Omental fat pad (tissue), 4 donors: ENCODE results near the gene FAM78B. TPM values are rescaled to one million over a fixed set of nuclear protein-coding genes. Genes with fewer than 3 reads are reported as not detected.

Source experiments
- ATAC-seq: fragments of 150-250 bp; one replicate; pipeline ENCODE4 v1.9.1; 2016; ENCODE audit warnings: mild to moderate bottlenecking, moderate library complexity; ENCODE audit not compliant: low FRiP score
- DNase-seq: peaks from one replicate; pipeline ENCODE4 v3.0.0-alpha.2; 2019; ENCODE audit warnings: low spot score
- CTCF ChIP-seq, 3 donors: fragments of 450-650 bp; IDR thresholded peaks; one replicate each; pipeline ENCODE4 v1.5.1; 2016 to 2017; ENCODE audit warnings: antibody characterized with exemption in 3 of 3, mild to moderate bottlenecking in 3 of 3, moderate library complexity in 2 of 3
- total RNA-seq, 4 donors: library from RNA; depleted of rRNA; stranded (reverse); fragments of >200 nt; gene quantifications; one replicate each; pipeline ENCODE4 v1.1.0, GENCODE V29; 2016

The FAM78B gene
- total RNA-seq, 4 donors from 2014 or later = 1.1 to 2.0 (median 1.5) TPM

GRCh38 chr1:166127003-166127402 lies 39.8 kb downstream of the FAM78B start:
- TF ChIP-seq CTCF (IDR thresholded peaks at IDR 0.05) = no peak
- ATAC-seq = no peak

GRCh38 chr1:166122873-166123466 lies 43.8 kb downstream of the FAM78B start:
- ATAC-seq (no peak), DNase-seq (no peak)
- TF ChIP-seq CTCF (IDR thresholded peaks at IDR 0.05) = no peak

More at GRCh38 chr1:166127003-166127402, 39.8 kb downstream of the FAM78B start:
- no peak for DNase-seq

- no peak for ATAC-seq
- no peak for DNase-seq
- no peak for TF ChIP-seq CTCF (IDR thresholded peaks at IDR 0.05)
Observed at GRCh38 chr1:166121010-166121409, 45.8 kb downstream of the FAM78B start.

- TF ChIP-seq CTCF (IDR thresholded peaks at IDR 0.05) = no peak
- ATAC-seq (no peak), DNase-seq (no peak)
Observed at GRCh38 chr1:166120281-166120680, 46.5 kb downstream of the FAM78B start.

- ATAC-seq (no peak), DNase-seq (no peak)
- TF ChIP-seq CTCF (IDR thresholded peaks at IDR 0.05) = no peak
Observed at GRCh38 chr1:166119471-166119965, 47.3 kb downstream of the FAM78B start.

GRCh38 chr1:166117776-166118175 lies 49.0 kb downstream of the FAM78B start:
- DNase-seq (no peak), ATAC-seq (no peak)
- no peak for TF ChIP-seq CTCF (IDR thresholded peaks at IDR 0.05)

- TF ChIP-seq CTCF (IDR thresholded peaks at IDR 0.05) = no peak
- DNase-seq = no peak
Observed at GRCh38 chr1:166116026-166116425, 50.8 kb downstream of the FAM78B start.

More at GRCh38 chr1:166116026-166116425, 50.8 kb downstream of the FAM78B start:
- ATAC-seq = no peak
